GM12892 (cell line): Measurements from ENCODE around the gene ANKRD33.

ENCODE experiments used
- POLR2A ChIP-seq: IDR thresholded peaks from 2 replicates; pipeline ENCODE4 v1.6.1; 2011; ENCODE audit warnings: low read depth, low read length, control low read depth
- POLR2AphosphoS5 ChIP-seq: IDR thresholded peaks from 2 replicates; pipeline ENCODE4 v1.6.1; 2011; ENCODE audit warnings: low read depth, low read length, control low read depth
- TAF1 ChIP-seq: IDR thresholded peaks from 2 replicates; pipeline ENCODE4 v1.6.1; 2011; ENCODE audit warnings: low read depth, mild to moderate bottlenecking, control low read depth, low read length, borderline replicate concordance

DNA sequence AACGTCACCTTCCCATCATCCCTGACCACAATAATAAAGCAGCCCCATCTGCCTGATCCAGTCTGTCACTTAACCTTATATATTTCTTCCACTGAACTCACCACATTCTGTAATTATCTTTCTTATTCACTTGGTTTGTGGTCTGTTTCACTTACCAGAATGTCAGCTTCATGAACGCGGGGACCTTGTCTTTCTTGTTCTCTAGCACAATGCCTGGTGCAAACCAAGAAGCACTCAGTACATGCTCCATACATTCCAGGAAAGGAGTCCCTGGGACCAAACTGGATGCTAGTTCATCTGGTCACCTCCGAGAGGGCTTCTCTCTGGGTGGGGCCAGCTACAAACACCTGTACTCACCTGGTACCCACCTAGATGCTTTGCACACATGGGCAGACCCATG, 17.4 kb upstream of the ANKRD33 start:
- TF ChIP-seq TAF1 (no peak), POLR2A (no peak), POLR2AphosphoS5 (no peak)
